ENCODE results near the gene RPS2.

The RPS2 gene

GRCh38 chr16:1998852-1999801 lies 34.5 kb upstream of the RPS2 start:
- no peak for DNase-seq

- DNase-seq = no peak
These were observed 33.8 kb upstream of the RPS2 start for GRCh38 chr16:1998360-1998835.

- DNase-seq = no peak
These were observed 33.1 kb upstream of the RPS2 start for GRCh38 chr16:1997494-1998359.

GRCh38 chr16:1993731-1994131 lies 29.1 kb upstream of the RPS2 start:
- DNase-seq = no peak

- DNase-seq = no peak
These were observed 28.2 kb upstream of the RPS2 start for GRCh38 chr16:1992704-1993317.

- DNase-seq = peak; percentile 93 to 96
These were observed 27.5 kb upstream of the RPS2 start for GRCh38 chr16:1991948-1992703.

- DNase-seq = no peak
These were observed 26.9 kb upstream of the RPS2 start for GRCh38 chr16:1991588-1991947.

- DNase-seq = no peak
These were observed 26.5 kb upstream of the RPS2 start for GRCh38 chr16:1991135-1991551.

GRCh38 chr16:1990351-1991134 lies 25.9 kb upstream of the RPS2 start:
- DNase-seq = no peak

GRCh38 chr16:1990101-1990350 lies 25.4 kb upstream of the RPS2 start:
- DNase-seq = no peak

GRCh38 chr16:1989209-1990100 lies 24.8 kb upstream of the RPS2 start, which contains the start of gene SYNGR3:
Gene SYNGR3 (plus strand): TSS chr16:1989970. CDS start chr16:1990103, 133 bp downstream.
- no peak for DNase-seq

GRCh38 chr16:1987198-1987597 lies 22.6 kb upstream of the RPS2 start:
- DNase-seq = no peak

GRCh38 chr16:1985466-1986150 lies 21.0 kb upstream of the RPS2 start:
- DNase-seq = no peak

GRCh38 chr16:1984347-1985225 lies 20.0 kb upstream of the RPS2 start:
- DNase-seq = no peak

- peak; percentile 92 to 95 for DNase-seq
These were observed 19.1 kb upstream of the RPS2 start, which contains the start of gene GFER for GRCh38 chr16:1983544-1984346. Gene GFER (plus strand): TSS chr16:1984193. CDS start chr16:1984219, 26 bp downstream.

GRCh38 chr16:1982991-1983543 lies 18.4 kb upstream of the RPS2 start:
- no peak for DNase-seq

GRCh38 chr16:1982013-1982433 lies 17.4 kb upstream of the RPS2 start:
- DNase-seq = no peak
